HL-60 (cell line): ENCODE data around the gene HERC2.

Experiments
- TF ChIP-seq, protein P1 (sequence below): IDR thresholded peaks from 2 replicates; pipeline ENCODE4 v1.6.1; 2012; ENCODE audit warnings: low read depth; ENCODE audit not compliant: insufficient replicate concordance
- TF ChIP-seq, protein P2 (sequence below): IDR thresholded peaks from one replicate; pipeline ENCODE4 v1.5.1; 2011; ENCODE audit warnings: low read length, control low read depth, inconsistent platforms; ENCODE audit not compliant: insufficient read depth

DNA sequence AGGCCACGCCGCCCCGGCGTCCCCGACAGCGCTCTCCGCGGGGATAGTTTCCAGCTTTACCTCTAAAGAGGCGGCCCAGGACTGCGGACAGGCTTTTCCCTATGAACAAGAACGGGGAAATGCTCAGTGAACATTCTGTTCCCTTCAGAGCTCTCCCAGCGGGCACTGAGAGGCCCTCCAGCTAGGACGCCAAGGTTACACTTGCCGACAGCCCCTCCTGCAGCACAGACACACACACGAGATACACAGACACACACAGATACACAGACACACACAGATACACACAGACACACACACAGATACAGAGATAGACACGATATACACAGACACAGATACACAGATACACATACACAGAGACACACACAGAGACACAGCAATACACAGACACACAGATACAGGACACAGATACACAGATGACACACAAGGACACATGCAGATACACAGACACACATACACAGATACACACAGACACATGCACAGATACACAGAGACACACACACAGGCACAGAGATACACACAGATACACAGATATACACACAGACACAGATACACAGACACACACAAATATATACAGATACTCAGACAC is 222.3 kb downstream of the HERC2 start:
- TF ChIP-seq, protein P1, sequence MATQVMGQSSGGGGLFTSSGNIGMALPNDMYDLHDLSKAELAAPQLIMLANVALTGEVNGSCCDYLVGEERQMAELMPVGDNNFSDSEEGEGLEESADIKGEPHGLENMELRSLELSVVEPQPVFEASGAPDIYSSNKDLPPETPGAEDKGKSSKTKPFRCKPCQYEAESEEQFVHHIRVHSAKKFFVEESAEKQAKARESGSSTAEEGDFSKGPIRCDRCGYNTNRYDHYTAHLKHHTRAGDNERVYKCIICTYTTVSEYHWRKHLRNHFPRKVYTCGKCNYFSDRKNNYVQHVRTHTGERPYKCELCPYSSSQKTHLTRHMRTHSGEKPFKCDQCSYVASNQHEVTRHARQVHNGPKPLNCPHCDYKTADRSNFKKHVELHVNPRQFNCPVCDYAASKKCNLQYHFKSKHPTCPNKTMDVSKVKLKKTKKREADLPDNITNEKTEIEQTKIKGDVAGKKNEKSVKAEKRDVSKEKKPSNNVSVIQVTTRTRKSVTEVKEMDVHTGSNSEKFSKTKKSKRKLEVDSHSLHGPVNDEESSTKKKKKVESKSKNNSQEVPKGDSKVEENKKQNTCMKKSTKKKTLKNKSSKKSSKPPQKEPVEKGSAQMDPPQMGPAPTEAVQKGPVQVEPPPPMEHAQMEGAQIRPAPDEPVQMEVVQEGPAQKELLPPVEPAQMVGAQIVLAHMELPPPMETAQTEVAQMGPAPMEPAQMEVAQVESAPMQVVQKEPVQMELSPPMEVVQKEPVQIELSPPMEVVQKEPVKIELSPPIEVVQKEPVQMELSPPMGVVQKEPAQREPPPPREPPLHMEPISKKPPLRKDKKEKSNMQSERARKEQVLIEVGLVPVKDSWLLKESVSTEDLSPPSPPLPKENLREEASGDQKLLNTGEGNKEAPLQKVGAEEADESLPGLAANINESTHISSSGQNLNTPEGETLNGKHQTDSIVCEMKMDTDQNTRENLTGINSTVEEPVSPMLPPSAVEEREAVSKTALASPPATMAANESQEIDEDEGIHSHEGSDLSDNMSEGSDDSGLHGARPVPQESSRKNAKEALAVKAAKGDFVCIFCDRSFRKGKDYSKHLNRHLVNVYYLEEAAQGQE = no peak
- TF ChIP-seq, protein P2, sequence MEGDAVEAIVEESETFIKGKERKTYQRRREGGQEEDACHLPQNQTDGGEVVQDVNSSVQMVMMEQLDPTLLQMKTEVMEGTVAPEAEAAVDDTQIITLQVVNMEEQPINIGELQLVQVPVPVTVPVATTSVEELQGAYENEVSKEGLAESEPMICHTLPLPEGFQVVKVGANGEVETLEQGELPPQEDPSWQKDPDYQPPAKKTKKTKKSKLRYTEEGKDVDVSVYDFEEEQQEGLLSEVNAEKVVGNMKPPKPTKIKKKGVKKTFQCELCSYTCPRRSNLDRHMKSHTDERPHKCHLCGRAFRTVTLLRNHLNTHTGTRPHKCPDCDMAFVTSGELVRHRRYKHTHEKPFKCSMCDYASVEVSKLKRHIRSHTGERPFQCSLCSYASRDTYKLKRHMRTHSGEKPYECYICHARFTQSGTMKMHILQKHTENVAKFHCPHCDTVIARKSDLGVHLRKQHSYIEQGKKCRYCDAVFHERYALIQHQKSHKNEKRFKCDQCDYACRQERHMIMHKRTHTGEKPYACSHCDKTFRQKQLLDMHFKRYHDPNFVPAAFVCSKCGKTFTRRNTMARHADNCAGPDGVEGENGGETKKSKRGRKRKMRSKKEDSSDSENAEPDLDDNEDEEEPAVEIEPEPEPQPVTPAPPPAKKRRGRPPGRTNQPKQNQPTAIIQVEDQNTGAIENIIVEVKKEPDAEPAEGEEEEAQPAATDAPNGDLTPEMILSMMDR = no peak
